H9 (cell line): Measurements from ENCODE around the gene BRMS1L. TPM values are rescaled to one million over a fixed set of nuclear protein-coding genes. Genes with fewer than 3 reads are reported as not detected.
"Not testable (repeated sequence)": the region's sequence is repeated elsewhere in the genome, so short reads cannot be mapped to it uniquely, and the experiment has no call there.

Experiments used
- DNase-seq: peaks from one replicate; pipeline ENCODE4 v3.0.0-alpha.2; 2017
- H2AFZ ChIP-seq: one replicate; pipeline ENCODE4 v1.6.1; 2013; ENCODE audit warnings: mild to moderate bottlenecking, low read length, control low read depth, moderate library complexity
- H2AK5ac ChIP-seq: 2 replicates; pipeline ENCODE4 v1.6.1; 2013; ENCODE audit warnings: low read length, control low read depth, mixed read lengths; ENCODE audit not compliant: insufficient read length
- H2BK120ac ChIP-seq: one replicate; pipeline ENCODE4 v1.6.1; 2013; ENCODE audit warnings: low read depth, mild to moderate bottlenecking, low read length, control low read depth, inconsistent platforms; ENCODE audit not compliant: poor library complexity, severe bottlenecking
- H2BK12ac ChIP-seq: 2 replicates; pipeline ENCODE4 v1.6.1; 2013; ENCODE audit warnings: low read length, control low read depth, mixed read lengths, low read depth; ENCODE audit not compliant: insufficient read length
- H2BK15ac ChIP-seq: 2 replicates; pipeline ENCODE4 v1.6.1; 2013; ENCODE audit warnings: low read depth, low read length, control low read depth
- H2BK20ac ChIP-seq: one replicate; pipeline ENCODE4 v1.6.1; 2013; ENCODE audit warnings: low read depth, mild to moderate bottlenecking, low read length, control low read depth, inconsistent platforms; ENCODE audit not compliant: poor library complexity, severe bottlenecking
- H2BK5ac ChIP-seq: 2 replicates; pipeline ENCODE4 v1.6.1; 2013; ENCODE audit warnings: low read length, control low read depth, mixed read lengths; ENCODE audit not compliant: insufficient read length
- H3K14ac ChIP-seq: 2 replicates; pipeline ENCODE4 v1.6.1; 2013; ENCODE audit warnings: low read length, control low read depth; ENCODE audit not compliant: insufficient read depth
- H3K18ac ChIP-seq: 2 replicates; pipeline ENCODE4 v1.6.1; 2013; ENCODE audit warnings: low read depth, mild to moderate bottlenecking, mixed read lengths, low read length, control low read depth; ENCODE audit not compliant: insufficient read length
- H3K23ac ChIP-seq: 2 replicates; pipeline ENCODE4 v1.6.1; 2013; ENCODE audit warnings: low read length, control low read depth, mixed read lengths, low read depth; ENCODE audit not compliant: insufficient read length
- H3K23me2 ChIP-seq: 2 replicates; pipeline ENCODE4 v1.6.1; 2013; ENCODE audit warnings: low read depth, mild to moderate bottlenecking, mixed read lengths, low read length, control low read depth; ENCODE audit not compliant: insufficient read length, poor library complexity, severe bottlenecking
- H3K27ac ChIP-seq: 2 replicates; pipeline ENCODE4 v1.5.1; 2013; ENCODE audit warnings: low read length, control low read depth, mixed read lengths, low read depth; ENCODE audit not compliant: insufficient read length
- H3K27me3 ChIP-seq: 2 replicates; pipeline ENCODE4 v1.6.1; 2013; ENCODE audit warnings: low read length, control low read depth, inconsistent platforms; ENCODE audit not compliant: insufficient read depth
- H3K4ac ChIP-seq: 2 replicates; pipeline ENCODE4 v1.6.1; 2013; ENCODE audit warnings: low read depth, mild to moderate bottlenecking, control low read depth, inconsistent platforms, low read length, moderate library complexity
- H3K4me1 ChIP-seq: 2 replicates; pipeline ENCODE4 v1.6.1; 2013; ENCODE audit warnings: low read length, control low read depth, inconsistent platforms; ENCODE audit not compliant: insufficient read depth
- H3K4me2 ChIP-seq: 2 replicates; pipeline ENCODE4 v1.6.1; 2013; ENCODE audit warnings: low read length, control low read depth, mixed read lengths; ENCODE audit not compliant: insufficient read length, insufficient read depth
- H3K56ac ChIP-seq: 2 replicates; pipeline ENCODE4 v1.6.1; 2013; ENCODE audit warnings: low read depth, mild to moderate bottlenecking, mixed read lengths, low read length, control low read depth; ENCODE audit not compliant: insufficient read length
- H3K79me1 ChIP-seq: 2 replicates; pipeline ENCODE4 v1.6.1; 2013; ENCODE audit warnings: low read depth, mild to moderate bottlenecking, moderate library complexity, low read length, control low read depth, inconsistent platforms; ENCODE audit not compliant: insufficient read depth, poor library complexity, severe bottlenecking
- H3K79me2 ChIP-seq: 2 replicates; pipeline ENCODE4 v1.6.1; 2013; ENCODE audit warnings: low read length, control low read depth, inconsistent platforms; ENCODE audit not compliant: insufficient read depth
- H3K9ac ChIP-seq: 2 replicates; pipeline ENCODE4 v1.6.1; 2013; ENCODE audit warnings: low read length, control low read depth, mixed read lengths; ENCODE audit not compliant: insufficient read length; ENCODE audit errors: extremely low read depth
- H3K9me3 ChIP-seq: one replicate; pipeline ENCODE4 v1.6.1; 2013; ENCODE audit warnings: low read depth, low read length, inconsistent platforms; ENCODE audit not compliant: control insufficient read depth
- H3T11ph ChIP-seq: one replicate; pipeline ENCODE4 v1.6.1; 2013; ENCODE audit warnings: mild to moderate bottlenecking, low read length, control low read depth, inconsistent platforms
- H4K20me1 ChIP-seq: one replicate; pipeline ENCODE4 v1.6.1; 2013; ENCODE audit not compliant: control insufficient read depth, insufficient read length, insufficient read depth
- H4K5ac ChIP-seq: 2 replicates; pipeline ENCODE4 v1.6.1; 2013; ENCODE audit warnings: low read depth, mild to moderate bottlenecking, mixed read lengths, low read length, control low read depth; ENCODE audit not compliant: insufficient read length
- H4K8ac ChIP-seq: replicated peaks from 2 replicates; pipeline ENCODE4 v1.6.1; 2013; ENCODE audit warnings: low read length, control low read depth, mixed read lengths, low read depth; ENCODE audit not compliant: insufficient read length
- H4K91ac ChIP-seq: 2 replicates; pipeline ENCODE4 v1.6.1; 2013; ENCODE audit warnings: low read depth, mild to moderate bottlenecking, moderate library complexity, mixed read lengths, low read length, control low read depth; ENCODE audit not compliant: insufficient read length
- H3K27ac Mint-ChIP-seq, 3 experiments: 2 replicates in 2 of 3; 3 replicates in 1 of 3; pipeline ENCODE4 v1.8.0; 2020 to 2021; ENCODE audit warnings: mixed read lengths in 3 of 3, mild to moderate bottlenecking in 1 of 3, moderate library complexity in 1 of 3
- H3K27me3 Mint-ChIP-seq: 2 replicates; pipeline ENCODE4 v1.8.0; 2021; ENCODE audit warnings: low read depth, mild to moderate bottlenecking, moderate library complexity, mixed read lengths
- H3K36me3 Mint-ChIP-seq, 3 experiments: 2 replicates in 2 of 3; 3 replicates in 1 of 3; pipeline ENCODE4 v1.8.0; 2020 to 2021; ENCODE audit warnings: low read depth in 3 of 3, mixed read lengths in 3 of 3; ENCODE audit not compliant: insufficient read depth in 1 of 3
- H3K4me1 Mint-ChIP-seq, 2 experiments: 2 replicates each; pipeline ENCODE4 v1.8.0; 2020; ENCODE audit warnings: mixed read lengths in 2 of 2
- H3K4me3 Mint-ChIP-seq, 2 experiments: 2 replicates in 1 of 2; 3 replicates in 1 of 2; pipeline ENCODE4 v1.8.0; 2020 to 2021; ENCODE audit warnings: mild to moderate bottlenecking in 2 of 2, mixed read lengths in 2 of 2, moderate library complexity in 1 of 2
- H3K9me3 Mint-ChIP-seq, 2 experiments: 2 replicates in 1 of 2; 3 replicates in 1 of 2; pipeline ENCODE4 v1.8.0; 2020; ENCODE audit warnings: mild to moderate bottlenecking in 2 of 2, mixed read lengths in 2 of 2, moderate library complexity in 1 of 2
- CTCF ChIP-seq: fragments of 200-600 bp; sonication (generic); conservative IDR thresholded peaks from 3 replicates; pipeline ENCODE4 v1.8.0; 2021; ENCODE audit warnings: antibody characterized with exemption, mild to moderate bottlenecking
- WGBS: extraction: QIAGEN DNeasy Blood & Tissue Kit; methylation state at CpG from one replicate; pipeline ENCODE4 v1.1.7; 2013; ENCODE audit warnings: missing lambda C conversion rate, low lambda C conversion rate, mixed read lengths; ENCODE audit not compliant: insufficient read length; ENCODE audit errors: extremely low coverage; 5-methylcytosine and 5-hydroxymethylcytosine counted together
- total RNA-seq: library from RNA; stranded (reverse); gene quantifications from 2 replicates; pipeline ENCODE4 v1.2.1, GENCODE V29; 2021

BRMS1L gene
- total RNA-seq, 1 experiment from 2014 or later: 12.9 TPM

- no peak overlapping the region for H3K27ac Mint-ChIP-seq
- no peak overlapping the region for H2BK12ac ChIP-seq
- no peak overlapping the region for H3K27ac ChIP-seq
- H3K79me2 ChIP-seq: no peaks in the 10 kb centered on the region
- no peak overlapping the region for H2BK120ac ChIP-seq
- H3K79me1 ChIP-seq: peaks cover 4% of the 10 kb centered on the region
- H3K23ac ChIP-seq: no peak overlapping the region
- no peaks in the 10 kb centered on the region for H3K27me3 Mint-ChIP-seq
- no peak overlapping the region for H3K4ac ChIP-seq
- no peak for TF ChIP-seq CTCF
- H4K20me1 ChIP-seq: no peaks in the 10 kb centered on the region
- no peak overlapping the region for H2AFZ ChIP-seq
- H3K4me1 ChIP-seq: no peaks in the 10 kb centered on the region
- H3K9ac ChIP-seq: no peak overlapping the region
- H2BK20ac ChIP-seq: no peak overlapping the region
- no peak overlapping the region for H3K18ac ChIP-seq
- H4K91ac ChIP-seq: no peak overlapping the region
- no peak overlapping the region for H2AK5ac ChIP-seq
- H3K27me3 ChIP-seq: no peaks in the 10 kb centered on the region
- H2BK15ac ChIP-seq: no peak overlapping the region
- H3K56ac ChIP-seq: no peak overlapping the region
- peaks cover 0 to 2% of the 10 kb centered on the region in 2 experiments; a peak in 1 of 5 replicates for H3K9me3 Mint-ChIP-seq
- DNase-seq: no peak
- no peak overlapping the region for H3K4me2 ChIP-seq
- H4K5ac ChIP-seq: no peak overlapping the region
- H3T11ph ChIP-seq: no peak overlapping the region
- H3K14ac ChIP-seq: no peak overlapping the region
- no peak overlapping the region for H3K4me3 Mint-ChIP-seq
- no peaks in the 10 kb centered on the region for H3K23me2 ChIP-seq
- H3K4me1 Mint-ChIP-seq: no peaks in the 10 kb centered on the region
- H3K36me3 Mint-ChIP-seq: no peaks in the 10 kb centered on the region
- H4K8ac ChIP-seq: no peak overlapping the region
- H3K9me3 ChIP-seq: no peaks in the 10 kb centered on the region
- WGBS: no CpG with 5 or more reads among the region's 4 CpGs
- no peak overlapping the region for H2BK5ac ChIP-seq
These were observed 49.3 kb upstream of the BRMS1L start for GRCh38 chr14:35776823-35777222.

- not testable (repeated sequence) for H4K5ac ChIP-seq, H3K4me1 Mint-ChIP-seq, H3K18ac ChIP-seq, H3K4me3 Mint-ChIP-seq, H3K36me3 Mint-ChIP-seq, H3K9me3 ChIP-seq, H3K4me1 ChIP-seq, H4K91ac ChIP-seq, H3K9ac ChIP-seq, H3K4ac ChIP-seq, H3K23me2 ChIP-seq, H3K27ac Mint-ChIP-seq, H3K79me2 ChIP-seq, H2BK12ac ChIP-seq, H4K8ac ChIP-seq, DNase-seq, H3K79me1 ChIP-seq, H3T11ph ChIP-seq, H3K27me3 ChIP-seq, H3K23ac ChIP-seq, H2BK15ac ChIP-seq, H2BK5ac ChIP-seq, H2BK20ac ChIP-seq, H4K20me1 ChIP-seq, H3K27me3 Mint-ChIP-seq, H3K9me3 Mint-ChIP-seq, H2AFZ ChIP-seq, H3K56ac ChIP-seq, H3K27ac ChIP-seq, H2BK120ac ChIP-seq, H3K14ac ChIP-seq, H3K4me2 ChIP-seq, H2AK5ac ChIP-seq
- WGBS: no CpG with 5 or more reads among the region's 5 CpGs
These were observed 48.6 kb upstream of the BRMS1L start for GRCh38 chr14:35777550-35777949.
